GM12878 (cell line): ENCODE measurements around the gene LRP8. TPM values are rescaled to one million over a fixed set of nuclear protein-coding genes. Genes with fewer than 3 reads are reported as not detected.

Experiments
- BCLAF1 ChIP-seq: fragments of 450-650 bp; IDR thresholded peaks from 2 replicates; pipeline ENCODE4 v1.6.1; 2017; ENCODE audit warnings: antibody characterized with exemption, mild to moderate bottlenecking, moderate library complexity
- BMI1 ChIP-seq: fragments of 450-650 bp; IDR thresholded peaks from 2 replicates; pipeline ENCODE4 v1.6.1; 2016; ENCODE audit warnings: mild to moderate bottlenecking, moderate library complexity, borderline replicate concordance
- CBX3 ChIP-seq: fragments of 200-600 bp; sonication (generic); IDR thresholded peaks from 2 replicates; pipeline ENCODE4 v1.6.1; 2016; ENCODE audit warnings: low read depth, borderline replicate concordance
- CHD2 ChIP-seq: IDR thresholded peaks from 2 replicates; pipeline ENCODE4 v1.6.1; 2011; ENCODE audit warnings: low read depth, low read length, improper control_type of control experiment, borderline replicate concordance
- DPF2 ChIP-seq: fragments of 450-650 bp; IDR thresholded peaks from 2 replicates; pipeline ENCODE4 v1.6.1; 2017; ENCODE audit warnings: mild to moderate bottlenecking
- FOXK2 ChIP-seq: fragments of 450-650 bp; IDR thresholded peaks from 2 replicates; pipeline ENCODE4 v1.6.1; 2017; ENCODE audit warnings: mild to moderate bottlenecking, moderate library complexity
- HDGF ChIP-seq: fragments of 450-650 bp; IDR thresholded peaks from 2 replicates; pipeline ENCODE4 v1.6.1; 2016; ENCODE audit warnings: antibody characterized with exemption
- HSF1 ChIP-seq: fragments of 150-350 bp; IDR thresholded peaks from 2 replicates; pipeline ENCODE4 v1.6.1; 2014; ENCODE audit warnings: mild to moderate bottlenecking, low read depth, low read length
- IRF5 ChIP-seq: fragments of 450-650 bp; IDR thresholded peaks from 2 replicates; pipeline ENCODE4 v1.6.1; 2017; ENCODE audit warnings: borderline replicate concordance
- KDM1A ChIP-seq: fragments of 200-600 bp; sonication (generic); IDR thresholded peaks from 2 replicates; pipeline ENCODE4 v1.6.1; 2016; ENCODE audit warnings: borderline replicate concordance
- MEF2A ChIP-seq: IDR thresholded peaks from 2 replicates; pipeline ENCODE4 v1.6.1; 2011; ENCODE audit warnings: low read depth, mild to moderate bottlenecking, low read length, moderate library complexity; ENCODE audit not compliant: insufficient read depth
- MEF2B ChIP-seq: fragments of 450-650 bp; IDR thresholded peaks from 2 replicates; pipeline ENCODE4 v1.6.1; 2018; ENCODE audit warnings: mild to moderate bottlenecking, moderate library complexity; ENCODE audit not compliant: partially characterized antibody, poor library complexity, severe bottlenecking
- MTA2 ChIP-seq: fragments of 450-650 bp; IDR thresholded peaks from 2 replicates; pipeline ENCODE4 v1.6.1; 2016; ENCODE audit warnings: low read depth, mild to moderate bottlenecking, moderate library complexity
- MTA3 ChIP-seq: IDR thresholded peaks from 2 replicates; pipeline ENCODE4 v1.6.1; 2012; ENCODE audit warnings: low read length, inconsistent platforms, borderline replicate concordance
- MYC ChIP-seq: IDR thresholded peaks from 2 replicates; pipeline ENCODE4 v1.6.1; 2011; ENCODE audit warnings: mild to moderate bottlenecking, low read length, moderate library complexity, inconsistent platforms; ENCODE audit not compliant: insufficient read depth, insufficient replicate concordance, insufficient read length, severe bottlenecking
- NR2C2 ChIP-seq: IDR thresholded peaks from 2 replicates; pipeline ENCODE4 v1.6.1; 2011; ENCODE audit warnings: borderline replicate concordance, low read depth; ENCODE audit not compliant: control insufficient read depth, insufficient read length
- PKNOX1 ChIP-seq: fragments of 450-650 bp; IDR thresholded peaks from 2 replicates; pipeline ENCODE4 v1.6.1; 2016; ENCODE audit warnings: mild to moderate bottlenecking
- POU2F2 ChIP-seq: IDR thresholded peaks from 3 replicates; pipeline ENCODE4 v1.6.1; 2011; ENCODE audit warnings: low read depth, mild to moderate bottlenecking, low read length, borderline replicate concordance
- RFX5 ChIP-seq: IDR thresholded peaks from 2 replicates; pipeline ENCODE4 v1.6.1; 2011; ENCODE audit warnings: low read depth, low read length, improper control_type of control experiment
- SUZ12 ChIP-seq: fragments of 200-600 bp; sonication (generic); IDR thresholded peaks from one replicate; pipeline ENCODE4 v1.6.1; 2018; ENCODE audit warnings: antibody characterized with exemption, mild to moderate bottlenecking; ENCODE audit not compliant: unreplicated experiment
- TARDBP ChIP-seq: IDR thresholded peaks from 2 replicates; pipeline ENCODE4 v1.6.1; 2016; ENCODE audit warnings: borderline replicate concordance
- TCF3 ChIP-seq: IDR thresholded peaks from 2 replicates; pipeline ENCODE4 v1.6.1; 2012; ENCODE audit warnings: low read depth, mild to moderate bottlenecking, low read length, borderline replicate concordance; ENCODE audit not compliant: insufficient read depth
- TCF7 ChIP-seq: IDR thresholded peaks from 2 replicates; pipeline ENCODE4 v1.6.1; 2014; ENCODE audit warnings: antibody characterized with exemption, borderline replicate concordance
- ZNF217 ChIP-seq: fragments of 450-650 bp; IDR thresholded peaks from 2 replicates; pipeline ENCODE4 v1.6.1; 2017; ENCODE audit warnings: antibody characterized with exemption, mild to moderate bottlenecking
- polyA plus RNA-seq, 11 experiments: library from polyadenylated mRNA; depleted of rRNA in 4 of 11; unstranded in 6 of 11; stranded (reverse) in 5 of 11; fragments of >200 nt; fragmentation: Nextera tagmentation in 4 of 11; fragmentation: Illumina TruSeq in 1 of 11; extraction: Ambion mirVana in 4 of 11; extraction: Trizol in 1 of 11; gene quantifications; 1 replicate in 1 of 11; 2 replicates in 10 of 11; pipeline versions ENCODE4 v1.2.1 to v1.2.3, GENCODE V29; 2011 to 2016; ENCODE audit warnings: inconsistent platforms in 2 of 11, missing spikeins in 2 of 11, low read depth in 1 of 11
- total RNA-seq, 4 experiments: library from RNA; depleted of rRNA in 3 of 4; stranded (reverse); fragments of >200 nt in 3 of 4; fragmentation: Illumina TruSeq in 1 of 4; extraction: Trizol in 1 of 4; gene quantifications; 2 replicates each; pipeline versions ENCODE4 v1.2.1 to v1.2.3, GENCODE V29; 2013 to 2021

The LRP8 gene
- total and polyA plus RNA-seq, 10 of the 15 experiments (the other 5 are each of a cell fraction or from before 2014, with no cell fraction given) = 2.8 to 40.5 (median 22.3) TPM

- TF ChIP-seq RFX5 = 0 out of 2 replicates have a peak, but pooled peaks have one; percentile 37
- TF ChIP-seq POU2F2 = peak; percentile 66; the same call in 2 of the 3 replicates
- no peak for TF ChIP-seq MTA3
- TF ChIP-seq TCF3 = peak; percentile 72; the same call in 1 of the 2 replicates
- peak; percentile 10 for TF ChIP-seq MEF2B
- no peak for TF ChIP-seq MTA2
- TF ChIP-seq TARDBP = peak; percentile 75; the same call in 1 of the 2 replicates
- no peak for TF ChIP-seq MEF2A
- no peak for TF ChIP-seq IRF5
- no peak for TF ChIP-seq SUZ12
- no peak for TF ChIP-seq KDM1A
- TF ChIP-seq MYC = no peak
- peak; percentile 40 for TF ChIP-seq PKNOX1
- no peak for TF ChIP-seq HSF1
- no peak for TF ChIP-seq TCF7
- TF ChIP-seq BCLAF1 = no peak
- peak; percentile 54; the same call in 1 of the 2 replicates for TF ChIP-seq CHD2
- no peak for TF ChIP-seq NR2C2
- no peak for TF ChIP-seq ZNF217
- TF ChIP-seq CBX3 = no peak
- TF ChIP-seq HDGF = no peak
- TF ChIP-seq DPF2 = no peak
- peak; percentile 69 for TF ChIP-seq FOXK2
- TF ChIP-seq BMI1 = no peak
These were observed 89.4 kb downstream of the LRP8 start, which contains the start of gene MAGOH (continued) for GRCh38 chr1:53238197-53239155.
